Mucosa of gallbladder (tissue), 1 donor: ENCODE measurements around the gene KRT33A. TPM values are rescaled to one million over a fixed set of nuclear protein-coding genes. Genes with fewer than 3 reads are reported as not detected.
"Not testable (repeated sequence)": the region's sequence is repeated elsewhere in the genome, so short reads cannot be mapped to it uniquely, and the experiment has no call there.

Experiments used
- DNase-seq: peaks from one replicate; pipeline ENCODE4 v3.0.0-alpha.2; 2020; ENCODE audit warnings: low spot score
- total RNA-seq: library from RNA; stranded (reverse); gene quantifications from one replicate; pipeline ENCODE4 v1.2.1, GENCODE V29; 2021
- donor health status: DM: no; HTN: no; CAD: no.

Gene KRT33A
- total RNA-seq, 1 donor from 2014 or later = not detected

DNA sequence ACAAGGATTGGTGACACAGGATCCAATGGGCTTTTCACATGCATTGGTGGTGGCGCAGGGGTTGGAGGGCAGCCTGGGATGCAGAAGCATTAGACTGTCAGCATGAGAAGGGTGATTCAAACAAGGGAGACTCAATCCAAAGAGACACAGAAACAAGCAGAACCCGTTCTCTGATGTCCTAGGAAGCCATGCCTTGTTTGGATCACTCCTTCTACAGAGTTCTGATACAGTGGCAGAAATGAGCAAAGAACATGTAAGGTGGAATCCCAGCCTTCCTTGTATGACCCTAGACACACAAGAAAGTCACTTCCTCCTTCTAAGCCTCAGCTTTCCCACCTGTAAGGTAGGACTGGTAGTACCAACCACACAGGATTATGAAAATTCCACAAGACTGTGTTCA, 13.3 kb upstream of the KRT33A start:
- DNase-seq = no peak

GRCh38 chr17:41360296-41360995, 9.8 kb upstream of the KRT33A start:
- no peak for DNase-seq

DNA sequence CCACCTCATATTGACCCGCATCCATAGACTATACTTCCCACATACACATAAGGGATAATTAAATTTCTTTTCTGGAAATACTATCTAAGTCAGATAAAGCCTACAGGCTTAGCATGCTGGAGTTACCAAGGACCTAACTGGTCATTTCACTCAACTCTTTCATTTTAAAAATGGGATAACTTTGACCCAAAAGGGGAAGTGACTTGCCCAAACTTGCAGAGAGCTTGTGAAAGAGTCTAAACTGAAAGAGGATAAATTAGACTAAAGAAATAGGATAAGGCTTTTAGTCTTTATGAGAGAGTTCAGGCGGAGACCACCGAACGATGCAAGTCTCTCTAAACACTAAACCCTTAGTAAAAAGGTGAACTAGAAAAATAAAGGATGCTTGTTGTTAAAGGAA, 3.9 kb upstream of the KRT33A start:
- no peak for DNase-seq

- DNase-seq = no peak
These were observed 2.2 kb upstream of the KRT33A start for GRCh38 chr17:41352597-41353366.

GRCh38 chr17:41351177-41351576, 549 bp upstream of the KRT33A start:
- no peak for DNase-seq

DNA sequence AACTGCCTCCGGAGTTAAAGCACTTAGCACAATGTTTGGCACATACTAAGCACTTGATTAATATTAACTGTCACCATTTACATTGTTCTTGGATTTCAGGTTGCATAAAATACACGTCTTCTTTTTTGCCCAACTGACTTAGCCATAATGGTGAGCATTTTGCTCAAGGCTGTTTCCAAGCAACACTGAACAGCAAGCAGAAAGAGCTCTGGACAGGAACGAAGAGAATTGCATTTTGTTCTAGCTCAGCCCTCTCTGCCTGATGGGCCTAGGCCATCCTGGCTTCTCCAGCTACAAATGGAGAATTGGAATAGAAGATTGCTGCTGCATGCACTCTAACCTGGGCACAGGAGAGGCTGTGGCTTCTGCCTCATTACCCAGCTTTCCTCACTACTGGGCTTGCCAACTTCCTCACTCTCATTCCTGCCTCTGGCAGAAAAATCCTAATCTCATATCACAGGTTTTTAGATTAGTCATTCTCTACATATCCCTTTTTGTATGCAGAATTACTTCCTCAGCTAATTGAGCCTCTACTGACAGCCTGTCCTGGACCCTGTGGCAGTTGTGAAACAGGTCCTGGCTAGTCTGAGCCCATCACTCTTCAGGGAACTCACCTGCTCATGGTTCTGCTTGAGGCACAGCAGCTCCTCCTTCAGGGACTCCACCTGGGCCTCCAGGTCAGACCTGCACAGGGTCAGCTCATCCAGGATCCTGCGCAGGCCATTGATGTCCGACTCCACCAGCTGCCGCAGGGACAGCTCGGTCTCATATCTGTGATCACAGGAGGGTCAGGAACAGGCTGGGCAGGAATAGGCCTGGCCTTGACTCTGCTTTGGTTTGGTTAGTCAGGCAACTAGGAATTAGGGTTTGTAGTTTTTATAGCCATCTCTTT, 2.5 kb downstream of the KRT33A start:
- DNase-seq = no peak

DNA sequence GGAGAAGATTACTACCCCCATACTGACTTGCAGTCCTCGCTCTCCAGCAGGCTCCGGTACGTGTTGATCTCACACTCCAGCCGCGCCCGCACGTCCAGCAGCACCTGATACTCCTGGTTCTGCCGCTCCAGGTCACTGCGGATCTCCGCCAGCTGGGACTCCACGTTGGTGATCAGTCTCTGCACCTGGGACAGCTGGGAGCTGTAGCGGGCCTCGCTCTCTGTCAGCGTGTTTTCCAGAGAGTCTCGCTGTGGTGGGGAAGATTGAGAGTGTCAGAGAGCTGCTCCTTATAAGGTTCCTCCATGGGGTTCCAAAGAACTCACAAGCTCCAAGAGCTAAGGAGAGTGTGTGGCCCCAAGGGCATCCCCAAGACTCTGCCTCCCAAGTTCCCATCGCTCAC, 4.2 kb downstream of the KRT33A start:
- not testable (repeated sequence) for DNase-seq

GRCh38 chr17:41345992-41346391, 4.6 kb downstream of the KRT33A start:
- DNase-seq = no peak

DNA sequence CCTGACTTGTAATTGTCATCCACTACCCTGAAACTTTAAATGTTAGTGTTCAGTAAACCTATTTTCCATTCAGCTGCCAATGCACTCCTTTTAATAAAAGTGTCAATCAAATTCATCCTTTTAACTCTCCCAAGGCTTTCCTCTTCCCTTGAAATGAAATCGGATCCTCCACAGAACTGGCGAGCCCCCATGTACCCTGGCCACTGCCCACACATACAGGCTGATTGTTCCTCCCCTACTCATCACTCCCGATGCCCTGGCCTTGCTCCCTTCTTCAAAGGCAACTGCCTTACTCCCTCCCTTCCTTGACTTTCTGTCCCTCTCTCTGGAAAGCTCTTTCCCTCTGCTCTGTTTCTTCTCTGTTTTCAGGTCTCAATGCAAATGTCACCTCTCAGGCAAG, 7.6 kb downstream of the KRT33A start:
- DNase-seq = no peak

GRCh38 chr17:41340934-41341861, 9.4 kb downstream of the KRT33A start:
- DNase-seq = no peak

- no peak for DNase-seq
These were observed 10.1 kb downstream of the KRT33A start for GRCh38 chr17:41340494-41340893.

DNA sequence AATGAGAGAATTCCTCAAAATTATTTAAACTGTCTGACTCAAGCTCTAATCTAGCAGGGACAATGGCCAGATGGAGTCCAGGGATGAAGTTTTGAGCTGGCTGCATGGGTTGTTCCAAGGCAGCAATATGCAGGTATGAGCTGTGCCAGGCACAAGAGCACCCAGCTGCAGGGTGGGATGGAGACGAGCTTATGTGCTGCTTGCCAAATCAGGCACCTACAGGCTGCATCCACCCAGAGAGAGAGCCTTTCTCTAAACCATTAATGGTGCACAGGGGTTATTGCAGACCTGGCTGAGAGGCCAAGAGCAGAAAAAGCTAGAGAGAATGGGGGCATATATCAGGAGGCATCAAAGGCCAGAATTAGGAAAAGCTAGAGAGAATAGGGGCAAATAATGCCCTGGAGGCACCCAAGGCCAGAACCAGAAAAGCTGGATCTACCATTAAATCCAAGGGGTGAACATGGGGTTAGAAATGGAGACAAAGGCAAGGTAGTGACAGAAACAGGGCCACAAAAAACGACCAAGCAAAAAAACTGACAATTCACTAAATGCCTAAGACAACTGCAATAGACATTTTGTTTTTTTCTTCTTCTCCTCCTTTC, 11.0 kb downstream of the KRT33A start:
- DNase-seq = no peak

DNA sequence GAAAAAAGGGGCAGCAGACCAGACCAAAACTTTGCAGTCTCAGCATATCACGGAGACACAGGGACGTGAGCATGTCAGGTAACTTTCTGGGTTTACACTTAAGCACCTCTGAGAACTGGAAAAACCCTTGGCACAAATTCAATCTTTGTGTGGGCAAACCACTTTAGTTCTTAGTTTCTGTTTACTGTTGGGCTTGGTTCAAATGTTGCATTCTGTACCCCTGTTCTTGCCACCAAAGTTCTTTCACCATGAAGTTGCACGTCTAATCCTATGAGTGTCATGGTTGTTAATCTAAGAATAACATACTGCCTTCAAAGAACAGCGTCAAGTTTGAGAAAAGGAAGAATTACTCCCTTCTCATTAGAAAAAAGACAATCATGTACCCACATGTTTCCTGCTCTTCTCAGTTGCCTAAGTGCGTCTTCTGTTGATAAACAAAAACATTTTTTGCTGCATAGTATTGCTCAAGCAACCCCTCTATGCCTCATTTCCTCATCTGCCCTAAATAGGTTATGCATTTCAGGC, 11.6 kb downstream of the KRT33A start:
- no peak for DNase-seq

DNA sequence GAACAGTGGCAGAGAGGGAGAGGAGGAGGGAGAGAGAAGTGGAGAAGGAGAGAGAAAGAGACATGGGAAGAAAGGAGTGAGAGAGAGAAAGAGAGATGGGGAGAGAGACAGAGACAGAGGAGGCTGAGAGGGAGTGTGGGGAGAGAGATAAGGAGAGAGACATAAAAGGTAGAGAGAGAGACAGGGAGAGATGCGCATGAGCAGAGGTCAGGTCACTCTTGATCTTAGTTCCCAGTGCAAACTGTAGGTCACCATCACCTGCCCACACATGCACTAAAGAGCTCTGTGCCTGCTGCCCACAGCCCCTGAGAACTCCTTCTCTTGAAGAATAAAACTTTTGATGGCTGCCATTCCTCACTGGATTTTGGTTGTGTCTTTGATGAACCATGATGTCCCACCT, 14.9 kb downstream of the KRT33A start:
- DNase-seq = no peak

DNA sequence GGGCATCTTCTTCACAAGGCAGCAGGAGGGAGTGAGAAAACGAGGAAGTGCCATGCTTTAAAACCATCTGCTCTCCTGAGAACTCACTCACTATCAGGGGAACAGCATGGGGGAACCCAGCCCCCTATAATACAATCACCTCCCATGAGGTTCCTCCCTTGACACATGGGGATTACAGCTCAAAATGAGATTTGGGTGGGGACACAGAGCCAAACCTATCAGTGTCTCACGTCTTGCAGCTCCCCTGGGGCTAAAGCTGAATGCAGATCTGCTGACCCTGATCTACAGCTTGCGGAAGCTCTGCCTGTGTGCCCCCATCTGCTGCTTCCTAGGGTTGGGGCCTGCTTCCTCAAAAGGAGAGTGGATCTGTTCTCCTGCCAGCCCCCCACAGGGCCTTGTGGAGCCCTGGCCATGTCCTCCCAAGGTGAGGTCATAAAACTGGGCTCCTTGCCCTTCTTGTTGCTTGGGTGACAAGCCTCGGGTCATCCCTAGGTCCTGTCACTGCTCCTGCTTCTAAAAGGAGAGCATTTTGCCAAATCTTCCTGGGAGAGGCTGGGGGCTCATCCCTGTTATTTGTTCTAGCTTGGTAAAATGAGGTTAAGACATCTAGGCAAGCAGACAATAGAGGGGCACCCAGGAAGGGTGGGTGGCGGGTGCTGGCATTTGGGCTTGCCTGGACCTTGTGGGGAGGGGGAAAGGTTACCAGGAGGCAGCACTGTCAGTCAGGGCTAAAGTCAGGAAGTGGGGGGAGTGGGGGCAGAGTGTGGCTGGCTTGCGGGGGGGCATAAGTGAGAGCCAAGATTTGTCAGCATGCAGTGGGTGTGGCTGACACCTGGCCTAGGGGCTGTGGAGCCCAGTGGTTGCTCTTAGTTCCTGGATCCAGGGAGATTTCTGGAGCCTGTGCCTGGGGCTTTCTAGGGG, 16.0 kb downstream of the KRT33A start:
- DNase-seq = peak; percentile 4

GRCh38 chr17:41333836-41334235, 16.8 kb downstream of the KRT33A start:
- DNase-seq = peak; percentile 3

GRCh38 chr17:41333098-41333497, 17.5 kb downstream of the KRT33A start:
- DNase-seq = peak; percentile 5

DNA sequence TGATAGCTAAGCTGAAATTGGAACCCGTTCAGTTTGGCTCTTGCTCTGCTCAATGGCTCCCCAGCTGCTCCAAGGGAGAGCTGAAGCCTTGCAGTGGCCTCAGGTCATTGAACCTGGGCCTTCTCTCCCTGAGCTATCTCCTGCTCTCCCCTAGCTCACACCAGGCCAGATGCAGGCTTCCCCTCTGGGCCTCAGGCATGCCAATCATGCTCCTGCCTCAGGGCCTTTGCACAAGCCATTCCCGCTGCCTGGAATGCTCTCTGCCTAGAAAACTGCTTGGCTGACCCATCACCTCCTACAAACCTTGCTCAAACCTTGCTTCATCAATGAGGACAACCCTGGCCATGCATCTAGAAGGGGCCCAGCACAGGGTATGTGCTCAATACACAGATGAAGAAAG, 18.4 kb downstream of the KRT33A start:
- no peak for DNase-seq

DNA sequence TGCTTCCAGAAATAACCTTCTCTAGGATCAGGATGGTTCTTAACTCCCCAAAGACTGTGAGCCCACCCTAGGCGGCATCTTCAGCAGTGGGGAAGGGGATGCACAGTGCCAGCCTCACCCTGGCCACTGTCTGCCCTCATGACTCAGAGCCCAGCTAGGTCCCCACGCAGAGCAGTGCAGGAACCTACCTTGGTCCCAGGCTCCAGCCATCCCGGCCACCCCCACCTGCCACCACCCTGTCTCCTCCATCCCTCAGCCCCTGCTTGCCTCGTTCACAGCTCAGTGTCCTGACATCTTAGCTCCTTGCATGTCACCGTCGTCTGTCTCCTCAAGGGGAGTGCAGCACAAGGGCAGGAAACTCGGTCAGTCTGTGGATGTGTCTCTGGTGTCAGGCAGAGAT, 19.0 kb downstream of the KRT33A start:
- no peak for DNase-seq
